Measurements from ENCODE around the gene CDCP1.

Gene CDCP1

DNA sequence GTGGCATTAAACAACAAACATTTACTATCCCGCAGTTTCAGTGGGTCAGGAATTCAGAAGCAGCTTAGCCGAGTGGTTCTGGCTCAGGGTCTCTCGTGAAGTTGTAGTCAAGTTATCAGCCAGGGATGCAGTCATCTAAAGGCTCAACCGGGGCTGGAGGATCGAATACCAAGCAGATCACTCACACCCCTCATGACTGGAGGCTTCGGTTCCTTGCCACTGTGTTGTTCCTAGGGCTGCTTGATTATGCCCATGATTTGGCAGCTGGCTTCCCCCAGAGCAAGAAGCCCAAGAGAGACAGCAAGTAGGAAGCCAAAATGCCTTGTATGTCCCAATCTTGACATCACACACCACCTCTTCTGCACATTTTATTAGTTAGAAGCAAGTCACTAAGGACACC is 33.9 kb upstream of the CDCP1 start:
- no peak overlapping the region for H3K4me3 Mint-ChIP-seq
- H3K27ac Mint-ChIP-seq: no peak overlapping the region
- no peaks in the 10 kb centered on the region for H3K36me3 Mint-ChIP-seq (ENCODE audit: low read depth)
- no peaks in the 10 kb centered on the region for H3K9me3 Mint-ChIP-seq
- H3K4me1 Mint-ChIP-seq (ENCODE audit: low read depth): peaks cover 4% of the 10 kb centered on the region
- H3K27me3 Mint-ChIP-seq: peaks cover 4% of the 10 kb centered on the region

DNA sequence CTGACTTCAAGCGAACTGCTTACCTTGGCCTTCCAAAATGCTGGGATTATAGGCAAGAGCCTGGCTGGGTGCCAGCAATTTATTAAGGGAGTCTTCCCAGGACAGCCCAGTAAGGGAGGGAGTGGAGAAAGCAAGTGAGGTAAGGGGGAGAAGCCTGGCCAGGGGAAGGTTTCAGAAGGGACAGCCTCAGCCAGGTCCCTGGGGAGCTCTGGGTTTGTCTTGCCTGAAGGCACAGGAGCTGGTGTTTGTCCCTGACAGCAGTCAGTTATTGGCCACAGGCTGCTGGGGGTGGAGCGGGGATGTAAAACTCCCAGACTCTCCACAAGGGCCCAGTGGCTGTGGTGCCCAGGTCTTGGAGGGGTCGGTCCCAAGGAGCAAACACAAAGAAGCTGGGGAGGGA is 33.0 kb upstream of the CDCP1 start:
- H3K36me3 Mint-ChIP-seq (ENCODE audit: low read depth): no peaks in the 10 kb centered on the region
- no peak overlapping the region for H3K4me3 Mint-ChIP-seq
- no peak overlapping the region for H3K27ac Mint-ChIP-seq

DNA sequence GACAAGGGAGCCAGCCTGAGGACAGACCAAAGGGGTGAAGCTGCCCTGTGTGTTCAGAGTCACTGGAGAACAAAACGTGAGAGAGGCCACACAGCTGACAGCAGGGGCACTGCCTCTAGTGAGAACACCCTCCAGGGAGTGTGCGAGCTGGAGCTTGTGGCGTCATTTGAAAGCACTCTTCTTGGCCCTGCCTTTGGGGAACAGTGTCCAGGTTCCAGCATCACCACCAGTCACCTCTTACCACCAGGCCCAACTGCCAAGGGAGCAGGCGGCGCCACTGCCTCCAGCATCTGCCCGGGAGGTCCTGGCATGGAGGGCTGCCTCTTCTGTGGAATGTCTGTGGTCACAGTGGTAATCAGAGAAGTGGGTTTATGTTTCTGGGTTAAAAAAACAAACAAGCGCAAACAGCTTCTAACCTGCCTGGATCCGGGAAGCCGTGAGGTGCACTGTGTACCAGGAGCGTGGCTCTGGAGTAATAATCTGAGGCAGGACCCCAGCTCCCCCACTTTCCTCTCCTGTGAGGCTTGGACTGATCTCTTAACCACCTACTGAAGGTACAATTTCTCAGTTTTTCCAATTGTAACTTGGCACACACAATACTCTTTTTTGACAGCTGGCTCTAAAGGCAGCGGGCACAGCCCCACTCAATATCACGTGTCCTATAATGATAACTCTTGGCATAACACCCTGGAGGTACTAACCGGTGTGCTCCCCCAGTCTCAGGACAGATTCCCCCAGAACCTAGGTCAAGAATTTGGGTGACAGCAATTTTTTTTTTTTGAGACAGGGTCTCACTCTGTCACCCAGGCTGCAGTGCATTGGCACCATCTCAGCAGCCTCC is 32.2 kb upstream of the CDCP1 start:
- H3K4me1 Mint-ChIP-seq (ENCODE audit: low read depth): peaks cover 4% of the 10 kb centered on the region
- H3K9me3 Mint-ChIP-seq: no peaks in the 10 kb centered on the region
- H3K27me3 Mint-ChIP-seq: peaks cover 4% of the 10 kb centered on the region
- no peak overlapping the region for H3K4me3 Mint-ChIP-seq
- no peaks in the 10 kb centered on the region for H3K36me3 Mint-ChIP-seq (ENCODE audit: low read depth)
- H3K27ac Mint-ChIP-seq: no peak overlapping the region

More for the DNA sequence above, 33.0 kb upstream of the CDCP1 start:
- H3K9me3 Mint-ChIP-seq: no peaks in the 10 kb centered on the region
- peaks cover 4% of the 10 kb centered on the region for H3K27me3 Mint-ChIP-seq
- peaks cover 4% of the 10 kb centered on the region for H3K4me1 Mint-ChIP-seq (ENCODE audit: low read depth)

DNA sequence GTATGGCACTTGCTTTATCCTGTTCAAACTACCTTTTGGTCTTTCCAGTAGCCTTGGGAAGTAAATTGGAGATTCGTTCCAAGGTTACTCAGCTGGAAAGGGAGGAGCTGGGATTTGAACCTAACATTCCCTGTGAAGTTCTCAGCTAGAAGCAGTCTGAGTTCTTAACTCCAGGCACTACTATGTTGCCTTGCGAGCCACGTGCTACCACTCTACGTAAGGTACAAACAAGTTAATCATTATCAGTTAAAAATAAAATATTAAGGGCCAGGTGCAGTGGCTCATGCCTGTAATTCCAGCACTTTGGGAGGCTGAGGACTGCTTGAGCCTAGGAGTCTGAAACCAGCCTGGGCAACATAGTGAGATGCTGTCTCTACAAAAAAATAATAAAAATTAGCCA is 30.7 kb upstream of the CDCP1 start:
- Mint-ChIP-seq H3K36me3 (ENCODE audit: low read depth) (no peaks in the 10 kb centered on the region), H3K9me3 (no peaks in the 10 kb centered on the region), H3K27me3 (peaks cover 4% of the 10 kb centered on the region), H3K27ac (no peak overlapping the region), H3K4me1 (ENCODE audit: low read depth) (no peaks in the 10 kb centered on the region), H3K4me3 (no peak overlapping the region)

DNA sequence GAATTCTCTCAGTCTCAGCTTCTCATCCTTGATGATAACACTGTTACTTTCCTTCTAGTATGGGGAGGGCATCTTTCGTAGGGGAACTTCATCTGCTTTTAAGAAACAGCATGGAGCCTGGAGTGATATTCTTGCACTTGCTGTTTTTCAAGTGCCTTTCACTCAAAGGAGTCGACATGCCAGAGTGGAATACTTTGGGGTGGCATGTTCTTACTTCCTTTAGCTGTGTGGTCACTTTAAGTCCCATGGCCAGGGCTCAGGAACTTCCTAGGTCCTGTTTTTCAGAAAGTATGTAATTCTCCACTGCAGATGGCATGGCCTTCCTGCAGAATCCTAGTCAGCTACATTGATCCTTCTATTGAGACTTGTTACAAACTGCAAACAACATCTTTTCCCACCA is 28.1 kb upstream of the CDCP1 start:
- H3K27ac Mint-ChIP-seq: no peak overlapping the region
- H3K36me3 Mint-ChIP-seq (ENCODE audit: low read depth): no peaks in the 10 kb centered on the region
- H3K27me3 Mint-ChIP-seq: peaks cover 4% of the 10 kb centered on the region
- no peak overlapping the region for H3K4me3 Mint-ChIP-seq
- no peaks in the 10 kb centered on the region for H3K9me3 Mint-ChIP-seq
- no peaks in the 10 kb centered on the region for H3K4me1 Mint-ChIP-seq (ENCODE audit: low read depth)

DNA sequence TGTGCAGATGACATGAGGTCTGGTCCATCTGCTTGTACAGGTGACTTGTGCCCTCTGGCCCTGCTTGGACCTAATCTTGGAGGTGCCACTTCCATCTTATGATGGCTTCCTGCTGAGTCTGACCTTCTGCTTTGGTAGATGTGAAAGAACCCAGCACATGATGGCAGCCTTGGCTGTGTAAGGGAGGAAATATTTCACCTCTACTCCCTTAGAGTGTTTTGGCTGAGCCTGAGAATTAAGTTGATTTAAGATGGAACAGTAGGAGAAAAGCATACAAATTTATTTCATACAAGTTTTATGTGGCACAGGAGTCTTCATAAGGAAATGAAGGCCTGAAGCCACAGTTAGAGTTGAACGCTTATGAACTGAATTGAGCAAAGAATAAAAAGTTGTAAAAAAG is 27.6 kb upstream of the CDCP1 start:
- H3K27me3 Mint-ChIP-seq: peaks cover 4% of the 10 kb centered on the region
- H3K36me3 Mint-ChIP-seq (ENCODE audit: low read depth): no peaks in the 10 kb centered on the region
- H3K4me3 Mint-ChIP-seq: no peak overlapping the region
- H3K27ac Mint-ChIP-seq: no peak overlapping the region
- no peaks in the 10 kb centered on the region for H3K9me3 Mint-ChIP-seq
- H3K4me1 Mint-ChIP-seq (ENCODE audit: low read depth): no peaks in the 10 kb centered on the region

DNA sequence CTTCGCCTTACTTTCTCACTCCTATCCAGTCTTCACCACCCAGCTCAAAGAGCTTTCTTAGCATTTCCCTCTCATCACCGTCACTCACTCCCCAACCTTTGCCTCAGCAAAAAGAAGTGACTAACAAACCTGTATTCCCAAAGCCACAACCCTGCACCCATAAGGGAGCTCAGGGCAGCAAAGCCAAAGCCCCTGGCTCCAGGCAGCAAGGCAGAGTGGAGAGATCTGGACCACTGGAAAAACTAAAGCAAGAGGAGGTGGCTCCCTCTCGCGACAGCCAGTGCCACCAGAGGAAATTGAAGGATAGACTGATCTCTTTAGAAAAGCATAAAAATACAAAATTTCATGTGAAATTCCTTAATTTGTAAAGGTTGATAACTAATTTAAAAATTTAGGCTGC is 25.1 kb upstream of the CDCP1 start:
- peaks cover 22% of the 10 kb centered on the region for H3K4me1 Mint-ChIP-seq (ENCODE audit: low read depth)
- H3K27me3 Mint-ChIP-seq: no peaks in the 10 kb centered on the region
- no peaks in the 10 kb centered on the region for H3K36me3 Mint-ChIP-seq (ENCODE audit: low read depth)

DNA sequence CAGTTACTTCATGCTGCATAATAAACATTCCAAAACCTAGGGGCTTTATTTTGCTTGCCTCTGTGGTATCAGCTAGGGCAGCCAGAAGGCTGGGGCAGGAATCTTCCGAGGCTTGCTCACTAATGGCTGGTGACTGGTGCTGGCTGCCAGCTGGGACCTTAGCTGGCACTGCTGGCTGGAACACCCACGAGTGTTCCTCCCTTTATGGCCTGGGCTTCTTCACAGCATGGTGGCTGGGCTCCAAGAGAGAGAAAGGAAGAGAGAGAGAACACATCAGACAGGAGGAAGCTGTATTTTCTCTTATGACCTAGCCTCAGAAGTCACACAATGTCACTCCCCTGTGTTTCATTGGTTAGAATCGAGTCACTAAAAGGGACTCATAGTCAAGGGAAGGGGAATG is 23.9 kb upstream of the CDCP1 start:
- Mint-ChIP-seq H3K9me3 (no peaks in the 10 kb centered on the region), H3K4me1 (ENCODE audit: low read depth) (peaks cover 26% of the 10 kb centered on the region), H3K36me3 (ENCODE audit: low read depth) (no peaks in the 10 kb centered on the region), H3K4me3 (no peak overlapping the region), H3K27me3 (no peaks in the 10 kb centered on the region), H3K27ac (no peak overlapping the region)

More for the DNA sequence above, 25.1 kb upstream of the CDCP1 start:
- Mint-ChIP-seq H3K4me3 (no peak overlapping the region), H3K9me3 (no peaks in the 10 kb centered on the region), H3K27ac (no peak overlapping the region)

DNA sequence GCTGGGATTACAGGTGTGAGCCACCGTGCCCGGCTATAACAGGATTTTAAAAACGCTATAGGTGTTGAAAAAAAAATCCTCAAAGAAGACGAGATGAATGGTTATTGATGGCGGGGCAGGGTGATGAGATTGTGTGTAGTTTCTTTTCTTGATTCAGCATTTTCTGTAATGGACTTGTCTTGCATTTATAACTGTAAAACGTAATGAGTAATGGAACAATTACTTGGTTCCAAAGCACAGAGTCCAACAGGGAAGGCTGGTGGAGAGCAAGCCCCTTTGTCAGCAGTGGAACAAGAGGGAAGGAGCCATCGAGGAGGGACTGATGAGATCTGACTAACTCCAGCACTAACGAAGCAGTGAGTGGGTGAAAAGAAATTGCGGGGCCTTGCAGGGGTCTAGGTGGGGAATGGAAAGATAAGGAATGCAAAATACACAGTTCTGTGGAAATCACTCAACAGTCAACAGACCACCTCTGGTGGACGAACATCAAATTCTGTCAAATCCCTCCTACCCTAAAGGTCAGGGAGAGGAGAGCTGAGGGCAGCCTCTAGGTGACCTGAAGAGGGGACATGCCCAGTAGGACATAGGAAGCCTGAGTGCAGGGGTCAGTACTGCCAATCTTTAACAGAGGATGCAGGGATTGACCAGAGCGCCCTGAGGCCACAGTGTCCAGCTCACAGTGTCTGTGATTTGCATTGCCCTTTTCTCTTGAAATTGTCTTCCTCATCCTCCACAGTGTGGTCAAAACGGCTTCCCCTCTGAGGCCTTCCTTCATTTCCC is 23.1 kb upstream of the CDCP1 start:
- Mint-ChIP-seq H3K36me3 (ENCODE audit: low read depth) (no peaks in the 10 kb centered on the region), H3K27ac (no peak overlapping the region), H3K4me3 (no peak overlapping the region), H3K27me3 (no peaks in the 10 kb centered on the region), H3K4me1 (ENCODE audit: low read depth) (peaks cover 26% of the 10 kb centered on the region), H3K9me3 (no peaks in the 10 kb centered on the region)

DNA sequence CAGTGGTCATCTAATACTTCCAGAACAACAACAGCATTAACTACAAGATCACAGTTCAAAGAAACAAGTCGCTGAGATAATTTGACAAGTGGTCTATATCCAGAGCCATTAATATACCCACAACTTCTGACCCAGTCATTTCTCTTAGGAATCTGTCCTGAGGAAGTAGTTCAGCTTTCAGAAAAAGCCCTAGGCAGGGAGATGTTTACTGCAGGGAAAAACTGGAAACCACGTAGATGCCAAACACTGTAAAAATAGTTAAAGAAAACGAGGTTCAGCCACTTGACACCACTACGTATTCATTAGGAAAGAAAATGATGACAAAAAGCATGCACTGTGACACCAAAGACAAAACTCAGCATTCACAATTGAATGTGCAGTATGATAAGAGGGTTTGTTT is 22.3 kb upstream of the CDCP1 start:
- H3K4me3 Mint-ChIP-seq: no peak overlapping the region
- H3K4me1 Mint-ChIP-seq (ENCODE audit: low read depth): peaks cover 26% of the 10 kb centered on the region
- H3K9me3 Mint-ChIP-seq: no peaks in the 10 kb centered on the region
- no peaks in the 10 kb centered on the region for H3K36me3 Mint-ChIP-seq (ENCODE audit: low read depth)
- no peaks in the 10 kb centered on the region for H3K27me3 Mint-ChIP-seq
- no peak overlapping the region for H3K27ac Mint-ChIP-seq

DNA sequence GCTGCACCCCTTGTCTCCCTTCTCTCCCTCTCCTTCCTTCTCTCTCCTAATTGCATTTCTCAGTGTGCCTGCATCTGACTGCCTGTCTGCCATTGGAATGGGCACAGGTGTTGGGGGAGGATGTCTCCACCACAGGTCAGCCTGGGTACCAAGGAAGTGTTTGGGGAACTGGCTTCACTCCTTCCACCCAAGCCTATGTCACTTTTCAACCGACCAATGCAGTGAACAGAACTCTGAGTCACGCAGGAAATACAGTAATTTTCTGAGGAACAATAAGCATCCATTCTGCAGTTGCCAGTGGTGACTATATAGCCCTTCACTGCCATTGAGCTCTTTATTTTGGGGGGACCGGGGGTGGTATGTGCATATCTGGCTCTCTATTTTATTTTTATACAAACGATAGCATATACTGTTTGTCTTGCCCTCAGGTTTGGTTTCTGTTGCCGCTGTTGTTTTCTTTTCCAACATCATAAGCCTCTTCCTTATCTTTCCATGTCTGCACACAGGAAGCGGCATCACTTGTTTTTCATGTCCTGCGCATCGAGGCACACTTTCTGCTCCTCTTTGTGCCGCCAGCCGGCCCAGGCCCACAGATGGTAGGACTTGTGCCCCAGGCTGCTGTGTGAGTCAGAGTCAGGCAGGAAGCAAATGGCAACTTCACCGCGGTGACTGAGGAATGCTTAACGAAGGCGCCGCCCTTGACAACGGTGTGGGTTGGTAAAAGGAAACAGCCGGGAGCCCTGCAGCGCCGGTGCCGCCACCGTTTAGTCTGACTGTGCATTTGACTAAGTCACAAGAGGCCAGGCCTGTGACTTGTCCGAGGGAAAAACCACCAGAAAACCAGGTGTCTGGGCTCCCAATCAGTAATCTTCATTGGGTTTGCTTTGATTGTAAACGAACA is 21.1 kb upstream of the CDCP1 start:
- Mint-ChIP-seq H3K4me3 (peak overlapping the region; percentile 65), H3K4me1 (ENCODE audit: low read depth) (peaks cover 26% of the 10 kb centered on the region), H3K27me3 (no peaks in the 10 kb centered on the region), H3K27ac (peak overlapping the region; percentile 93), H3K36me3 (ENCODE audit: low read depth) (no peaks in the 10 kb centered on the region), H3K9me3 (no peaks in the 10 kb centered on the region)

DNA sequence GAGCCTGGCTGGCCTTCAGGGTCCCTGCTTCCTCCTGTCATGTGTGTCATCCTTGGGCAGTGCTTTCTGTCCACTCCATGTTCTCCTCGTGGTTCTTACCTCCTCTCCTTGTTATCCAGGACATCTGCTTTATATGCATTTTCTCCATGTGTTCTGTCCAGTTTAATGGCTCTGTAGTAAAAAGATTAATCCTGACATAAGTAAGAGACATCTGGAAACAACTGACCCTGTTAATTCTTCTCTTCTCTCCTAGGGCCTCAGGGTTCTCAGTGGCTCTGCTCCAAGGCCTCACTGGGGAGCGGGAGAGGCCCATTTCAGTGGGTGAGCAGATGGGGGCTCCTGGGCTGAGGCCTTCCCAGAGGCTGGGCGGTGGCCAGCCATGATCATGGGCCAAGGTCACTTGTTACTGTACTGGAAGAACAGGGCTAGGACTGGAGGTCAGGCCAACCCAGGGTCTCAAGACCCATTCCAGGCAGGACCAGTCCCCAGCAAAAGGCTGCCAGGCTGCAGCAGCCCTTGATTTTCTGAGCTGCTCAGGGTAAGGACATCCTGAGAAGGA is 20.2 kb upstream of the CDCP1 start:
- Mint-ChIP-seq H3K36me3 (ENCODE audit: low read depth) (no peaks in the 10 kb centered on the region), H3K4me1 (ENCODE audit: low read depth) (peaks cover 26% of the 10 kb centered on the region), H3K27ac (no peak overlapping the region), H3K9me3 (no peaks in the 10 kb centered on the region), H3K4me3 (no peak overlapping the region), H3K27me3 (no peaks in the 10 kb centered on the region)

DNA sequence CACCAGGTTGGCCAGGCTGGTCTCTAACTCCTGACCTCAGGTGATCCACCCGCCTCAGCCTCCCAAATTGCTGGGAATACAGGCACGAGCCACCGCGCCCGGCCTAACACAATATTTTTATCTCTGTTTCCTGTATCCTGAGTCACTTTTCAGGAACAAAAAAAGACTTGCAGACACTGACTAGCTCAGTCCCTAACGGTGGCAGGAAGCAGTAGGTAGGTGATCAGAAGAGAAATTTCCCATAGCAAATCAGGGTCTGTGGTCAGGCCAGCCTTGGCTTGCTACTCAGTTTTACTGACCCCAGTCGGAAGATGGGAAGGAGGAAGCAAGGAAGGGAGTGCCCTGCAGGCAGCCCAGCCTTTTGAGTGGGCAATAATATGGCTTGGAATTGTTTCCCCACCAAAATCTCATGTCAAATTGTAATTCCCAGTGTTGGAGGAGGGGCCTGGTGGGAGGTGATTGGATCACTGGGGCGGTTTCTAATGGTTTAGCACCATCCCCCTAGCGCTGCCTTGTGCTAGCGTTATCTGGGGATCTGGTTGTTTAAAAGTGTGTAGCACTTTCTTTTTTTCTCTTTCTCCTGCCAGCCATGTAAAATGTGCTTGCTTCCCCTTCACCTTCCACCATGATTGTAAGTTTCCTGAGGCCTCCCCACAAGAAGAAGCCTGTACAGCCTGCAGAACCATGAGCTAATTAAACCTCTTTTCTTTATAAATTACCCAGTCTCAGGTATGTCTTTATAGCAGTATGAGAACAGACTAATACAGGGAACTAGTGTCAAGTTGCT is 19.5 kb upstream of the CDCP1 start:
- H3K4me1 Mint-ChIP-seq (ENCODE audit: low read depth): peaks cover 26% of the 10 kb centered on the region
- H3K36me3 Mint-ChIP-seq (ENCODE audit: low read depth): no peaks in the 10 kb centered on the region
- H3K27me3 Mint-ChIP-seq: no peaks in the 10 kb centered on the region
- H3K4me3 Mint-ChIP-seq: no peak overlapping the region
- H3K27ac Mint-ChIP-seq: no peak overlapping the region
- H3K9me3 Mint-ChIP-seq: no peaks in the 10 kb centered on the region

DNA sequence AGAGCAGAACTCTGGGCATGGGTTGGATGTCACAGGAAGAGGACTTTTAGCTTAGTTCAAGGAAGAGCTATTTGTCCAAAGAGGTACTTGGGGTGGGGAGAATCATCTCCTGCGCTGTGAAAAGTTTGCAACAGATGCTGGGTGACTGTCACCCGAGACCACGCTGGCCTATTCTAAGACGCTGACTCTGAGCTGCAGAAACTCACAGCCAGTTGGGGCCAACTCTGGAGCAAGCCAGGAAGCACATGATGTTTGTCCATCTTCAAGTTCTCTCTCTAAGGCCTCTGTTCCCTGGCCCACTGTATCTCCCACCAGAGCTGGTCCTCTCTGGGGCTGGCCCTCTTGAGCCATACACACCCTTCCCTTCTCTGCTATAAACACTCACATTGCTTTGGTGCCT is 17.9 kb upstream of the CDCP1 start:
- H3K4me3 Mint-ChIP-seq: no peak overlapping the region
- no peaks in the 10 kb centered on the region for H3K36me3 Mint-ChIP-seq (ENCODE audit: low read depth)
- peaks cover 26% of the 10 kb centered on the region for H3K4me1 Mint-ChIP-seq (ENCODE audit: low read depth)
- H3K27me3 Mint-ChIP-seq: no peaks in the 10 kb centered on the region
- H3K9me3 Mint-ChIP-seq: no peaks in the 10 kb centered on the region
- H3K27ac Mint-ChIP-seq: no peak overlapping the region
